Tibial nerve (tissue), 4 donors: Measurements from ENCODE around the gene TOX2.

Experiments
- CTCF ChIP-seq, 5 experiments: fragments of 200-600 bp in 3 of 5; fragments of 450-650 bp in 2 of 5; sonication (generic) in 3 of 5; IDR thresholded peaks; one replicate each; pipeline ENCODE4 v1.5.1; 2016 to 2019; ENCODE audit warnings: antibody characterized with exemption in 5 of 5, mild to moderate bottlenecking in 3 of 5, moderate library complexity in 2 of 5
- EP300 ChIP-seq, 2 donors: sonication (generic); formaldehyde crosslinking; IDR thresholded peaks; one replicate each; pipeline ENCODE4 v1.6.1; 2017; ENCODE audit warnings: antibody characterized with exemption in 2 of 2, mild to moderate bottlenecking in 1 of 2
- POLR2A ChIP-seq, 2 donors: fragments of 450-650 bp; IDR thresholded peaks; one replicate each; pipeline ENCODE4 v1.6.1; 2017; ENCODE audit warnings: antibody characterized with exemption in 2 of 2, mild to moderate bottlenecking in 2 of 2, moderate library complexity in 2 of 2

DNA sequence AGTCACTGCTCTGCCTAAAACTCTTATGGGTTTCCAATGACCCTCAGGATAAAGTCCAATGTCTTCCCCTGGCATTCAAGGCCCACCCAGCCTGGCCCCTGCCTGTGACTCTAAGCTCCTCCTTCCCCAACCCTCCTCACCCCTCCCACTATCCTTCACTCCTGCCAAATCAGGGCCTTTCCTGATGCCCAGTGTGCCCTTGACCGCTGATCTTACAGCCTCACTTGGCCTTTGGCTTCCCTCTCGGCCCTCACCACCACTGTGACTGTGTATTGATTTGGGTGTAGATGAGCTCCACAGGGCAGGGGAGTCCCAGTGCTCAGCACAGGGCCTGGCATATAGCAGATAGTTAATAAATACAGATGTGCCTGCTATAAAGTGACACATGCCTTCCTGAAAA is 115.7 kb downstream of the TOX2 start:
- TF ChIP-seq CTCF (IDR thresholded peaks at IDR 0.05) (no peak), POLR2A (IDR thresholded peaks at IDR 0.05) (no peak), EP300 (IDR thresholded peaks at IDR 0.05) (no peak)
